ENCODE results near the gene NUTM2B.
"Not testable (repeated sequence)": the region's sequence is repeated elsewhere in the genome, so short reads cannot be mapped to it uniquely, and the experiment has no call there.

Gene NUTM2B

DNA sequence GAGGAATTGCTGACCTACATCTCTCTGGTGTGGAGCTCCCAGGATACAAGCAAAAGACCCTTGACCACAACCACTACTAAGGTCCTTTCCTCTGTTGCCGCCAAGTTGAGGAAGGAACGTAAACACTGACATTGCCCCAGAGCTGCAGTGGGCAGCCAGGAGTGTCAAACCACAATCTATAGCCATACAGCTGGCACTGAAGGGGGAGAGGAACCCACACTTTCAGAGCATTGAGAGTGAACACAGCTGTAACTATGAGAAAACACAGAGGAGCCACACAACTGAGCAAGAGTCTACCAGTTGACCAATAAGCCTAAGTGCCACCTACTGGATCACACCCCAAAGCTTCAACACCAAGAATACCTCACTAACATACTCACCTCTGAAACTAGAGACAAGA, 45.5 kb downstream of the NUTM2B start:
- DNase-seq = not testable (repeated sequence)

DNA sequence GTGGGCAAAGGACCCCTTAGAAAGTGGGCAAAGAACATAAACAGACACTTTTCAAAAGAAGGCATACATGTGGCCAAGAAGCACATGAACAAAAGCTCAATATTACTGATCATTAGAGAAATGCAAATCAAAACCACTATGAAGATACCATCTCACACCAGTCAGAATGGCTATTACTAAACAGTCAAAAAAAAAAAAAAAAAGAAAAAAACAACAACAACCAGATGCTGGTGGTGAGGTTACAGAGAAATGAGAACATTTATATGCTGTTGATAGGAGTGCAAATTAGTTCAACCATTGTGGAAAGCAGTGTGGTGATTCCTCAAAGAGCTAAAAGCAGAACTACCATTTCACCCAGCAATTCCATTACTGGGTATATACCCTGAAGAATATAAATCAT, 50.6 kb downstream of the NUTM2B start:
- DNase-seq = not testable (repeated sequence)

DNA sequence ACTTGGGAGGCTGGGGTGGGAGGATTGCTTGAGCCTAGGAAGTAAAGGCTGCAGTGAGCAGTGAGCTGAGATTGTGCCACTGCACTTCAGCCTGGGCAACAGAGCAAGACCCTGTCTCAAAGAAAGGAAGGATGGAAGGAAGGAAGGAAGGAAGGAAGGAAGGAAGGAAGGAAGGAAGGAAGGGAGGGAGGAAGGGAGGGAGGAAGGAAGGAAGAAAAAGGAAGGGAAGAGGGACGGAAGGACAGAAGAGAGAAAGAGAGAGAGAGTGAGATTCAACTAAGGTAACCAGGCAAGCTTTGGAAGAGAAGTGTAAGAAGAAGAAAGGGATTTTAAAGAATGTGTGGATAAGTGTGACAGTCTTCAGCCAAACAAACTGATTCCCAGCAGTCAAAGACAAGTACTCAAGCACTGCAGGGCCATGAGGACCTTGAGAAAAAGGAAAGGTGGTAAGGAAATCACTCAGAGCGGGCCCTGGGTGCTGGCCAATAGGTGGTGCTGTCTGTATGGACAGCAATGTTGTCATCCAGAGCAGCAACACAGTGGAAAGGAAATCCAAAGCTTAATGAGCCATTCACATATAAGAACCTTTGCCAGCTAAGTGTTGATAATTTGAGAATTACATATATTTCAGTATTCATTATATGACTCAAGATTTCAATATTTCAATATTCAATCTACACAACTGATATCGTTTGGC, 55.4 kb downstream of the NUTM2B start:
- DNase-seq = peak; percentile 2
